ENCODE data around the gene CHRM3. TPM values are rescaled to one million over a fixed set of nuclear protein-coding genes. Genes with fewer than 3 reads are reported as not detected.

The CHRM3 gene
- total RNA-seq, 1 donor from 2014 or later, result 0.29 TPM

- DNase-seq (ENCODE audit: low spot score), result no peak
Measured at GRCh38 chr1:239394107-239394506, 7.7 kb downstream of the CHRM3 start.

GRCh38 chr1:239413916-239414315 lies 27.5 kb downstream of the CHRM3 start:
- no peak for DNase-seq (ENCODE audit: low spot score)

GRCh38 chr1:239417221-239417620 lies 30.9 kb downstream of the CHRM3 start:
- no peak for DNase-seq (ENCODE audit: low spot score)

- no peak for DNase-seq (ENCODE audit: low spot score)
Measured at GRCh38 chr1:239417986-239418640, 31.7 kb downstream of the CHRM3 start.

- DNase-seq (ENCODE audit: low spot score), result no peak
Measured at GRCh38 chr1:239418681-239419080, 32.3 kb downstream of the CHRM3 start.

GRCh38 chr1:239421811-239422210 lies 35.4 kb downstream of the CHRM3 start:
- DNase-seq (ENCODE audit: low spot score), result no peak

GRCh38 chr1:239422818-239423217 lies 36.5 kb downstream of the CHRM3 start:
- DNase-seq (ENCODE audit: low spot score), result no peak

- DNase-seq (ENCODE audit: low spot score), result no peak
Measured at GRCh38 chr1:239426821-239427475, 40.6 kb downstream of the CHRM3 start.

GRCh38 chr1:239427712-239428111 lies 41.3 kb downstream of the CHRM3 start:
- no peak for DNase-seq (ENCODE audit: low spot score)

GRCh38 chr1:239428120-239428710 lies 41.8 kb downstream of the CHRM3 start:
- no peak for DNase-seq (ENCODE audit: low spot score)

- no peak for DNase-seq (ENCODE audit: low spot score)
Measured at GRCh38 chr1:239429163-239429562, 42.8 kb downstream of the CHRM3 start.

GRCh38 chr1:239432255-239432654 lies 45.9 kb downstream of the CHRM3 start:
- DNase-seq (ENCODE audit: low spot score), result no peak

GRCh38 chr1:239434181-239434580 lies 47.8 kb downstream of the CHRM3 start:
- no peak for DNase-seq (ENCODE audit: low spot score)

Measured in mesenteric fat pad (tissue), 1 donor.